Left lung (tissue), 10 donors: Measurements from ENCODE around the gene TACR1. TPM values are rescaled to one million over a fixed set of nuclear protein-coding genes. Genes with fewer than 3 reads are reported as not detected.

Experiments
- ATAC-seq: fragments of 200-7000 bp; cut with Tn5 transposase; one replicate; pipeline ENCODE4 v1.9.1; 2020; ENCODE audit warnings: moderate library complexity
- DNase-seq, 4 donors: peaks; one replicate each; pipeline ENCODE4 v3.0.0-alpha.2; 2013 to 2020
- H3K27ac ChIP-seq, 2 donors: fragments of 200-600 bp; sonication (generic) in 1 of 2; one replicate each; pipeline versions ENCODE4 v1.5.0 to v1.8.0; 2020 to 2021
- H3K27me3 ChIP-seq, 2 donors: fragments of 200-600 bp; sonication (generic) in 1 of 2; one replicate each; pipeline versions ENCODE4 v1.5.0 to v1.8.0; 2020 to 2021
- H3K36me3 ChIP-seq, 2 donors: fragments of 200-600 bp; sonication (generic) in 1 of 2; one replicate each; pipeline versions ENCODE4 v1.5.0 to v1.8.0; 2020 to 2021
- H3K4me1 ChIP-seq, 2 donors: fragments of 200-600 bp; one replicate each; pipeline ENCODE4 v1.8.0; 2021
- H3K4me3 ChIP-seq, 2 donors: fragments of 200-600 bp; sonication (generic) in 1 of 2; one replicate each; pipeline versions ENCODE4 v1.5.0 to v1.8.0; 2020 to 2021; ENCODE audit warnings: mild to moderate bottlenecking in 1 of 2
- H3K9me3 ChIP-seq, 2 donors: fragments of 200-600 bp; sonication (generic) in 1 of 2; one replicate each; pipeline versions ENCODE4 v1.5.0 to v1.8.0; 2020 to 2021
- intact Hi-C, 2 donors: fragments of 100-400 bp; cut with DNase I; formaldehyde crosslinking; loops; one replicate each; pipeline versions ENCODE4 v1.11.2 to v1.14.2; 2022
- polyA plus RNA-seq, 6 donors: library from polyadenylated mRNA; unstranded; fragments of 120-200 nt; gene quantifications; one replicate each; pipeline ENCODE4 v1.2.1, GENCODE V29; 2013; ENCODE audit not compliant: insufficient read length in 6 of 6
- total RNA-seq, 2 donors: library from RNA; stranded (reverse); fragmentation: NEBNext Ultra II Directional; extraction: Animal tissue kit (Norgen Biotek cat#: 25700); gene quantifications; one replicate each; pipeline ENCODE4 v1.2.1, GENCODE V29; 2021
- TF ChIP-seq, protein P1 (sequence below), 2 donors: fragments of 200-600 bp; sonication (generic) in 1 of 2; IDR thresholded peaks; one replicate each; pipeline versions ENCODE4 v1.5.0 to v1.8.0; 2021; ENCODE audit warnings: antibody characterized with exemption in 2 of 2
- donor health status: DM: no; HTN: yes; CAD: no.
- donor health status: DM: no; HTN: no; CAD: no.

TACR1 gene
- total and polyA plus RNA-seq, 8 donors, result 0.09 to 3.2 (median 2.2) TPM

DNA sequence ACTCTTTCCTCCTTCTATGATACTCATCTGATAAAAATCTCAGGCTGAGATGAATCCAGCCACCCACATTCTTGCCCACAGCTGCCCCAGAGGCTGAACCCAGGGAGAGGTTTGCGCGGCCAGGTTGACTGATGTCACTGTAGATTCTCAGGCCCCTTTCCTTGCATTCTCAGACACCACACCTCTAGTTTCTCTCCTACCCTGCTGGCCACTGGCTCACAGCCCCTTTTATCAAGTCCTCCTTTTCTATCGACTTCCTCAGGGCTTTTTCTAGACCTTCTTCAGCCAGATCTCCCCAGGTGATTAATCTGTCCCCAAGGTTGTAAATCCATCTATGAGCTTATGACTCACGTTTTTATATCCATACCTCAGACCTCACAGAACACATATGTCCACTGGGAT is 99.8 kb downstream of the TACR1 start:
- Histone ChIP-seq H3K27ac (no peak overlapping the region), H3K36me3 (no peaks in the 10 kb centered on the region), H3K27me3 (no peaks in the 10 kb centered on the region), H3K4me1 (no peaks in the 10 kb centered on the region), H3K9me3 (no peaks in the 10 kb centered on the region), H3K4me3 (no peak overlapping the region)
- intact Hi-C loops, result no loop called here
- ATAC-seq (no peak), DNase-seq (no peak)
- TF ChIP-seq, protein P1, sequence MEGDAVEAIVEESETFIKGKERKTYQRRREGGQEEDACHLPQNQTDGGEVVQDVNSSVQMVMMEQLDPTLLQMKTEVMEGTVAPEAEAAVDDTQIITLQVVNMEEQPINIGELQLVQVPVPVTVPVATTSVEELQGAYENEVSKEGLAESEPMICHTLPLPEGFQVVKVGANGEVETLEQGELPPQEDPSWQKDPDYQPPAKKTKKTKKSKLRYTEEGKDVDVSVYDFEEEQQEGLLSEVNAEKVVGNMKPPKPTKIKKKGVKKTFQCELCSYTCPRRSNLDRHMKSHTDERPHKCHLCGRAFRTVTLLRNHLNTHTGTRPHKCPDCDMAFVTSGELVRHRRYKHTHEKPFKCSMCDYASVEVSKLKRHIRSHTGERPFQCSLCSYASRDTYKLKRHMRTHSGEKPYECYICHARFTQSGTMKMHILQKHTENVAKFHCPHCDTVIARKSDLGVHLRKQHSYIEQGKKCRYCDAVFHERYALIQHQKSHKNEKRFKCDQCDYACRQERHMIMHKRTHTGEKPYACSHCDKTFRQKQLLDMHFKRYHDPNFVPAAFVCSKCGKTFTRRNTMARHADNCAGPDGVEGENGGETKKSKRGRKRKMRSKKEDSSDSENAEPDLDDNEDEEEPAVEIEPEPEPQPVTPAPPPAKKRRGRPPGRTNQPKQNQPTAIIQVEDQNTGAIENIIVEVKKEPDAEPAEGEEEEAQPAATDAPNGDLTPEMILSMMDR (IDR thresholded peaks at IDR 0.05), result no peak

GRCh38 chr2:75098856-75099255 is 100.5 kb downstream of the TACR1 start:
- no peaks in the 10 kb centered on the region for H3K9me3 ChIP-seq
- TF ChIP-seq, protein P1 (IDR thresholded peaks at IDR 0.05), result no peak
- no peaks in the 10 kb centered on the region for H3K27me3 ChIP-seq
- ATAC-seq (peak; percentile 41), DNase-seq (peak in 2 of 4 donors; percentile 12 to 37)
- no peaks in the 10 kb centered on the region for H3K4me1 ChIP-seq
- H3K4me3 ChIP-seq, result no peak overlapping the region
- no peaks in the 10 kb centered on the region for H3K36me3 ChIP-seq
- H3K27ac ChIP-seq, result no peak overlapping the region
- intact Hi-C loops, result no loop called here

DNA sequence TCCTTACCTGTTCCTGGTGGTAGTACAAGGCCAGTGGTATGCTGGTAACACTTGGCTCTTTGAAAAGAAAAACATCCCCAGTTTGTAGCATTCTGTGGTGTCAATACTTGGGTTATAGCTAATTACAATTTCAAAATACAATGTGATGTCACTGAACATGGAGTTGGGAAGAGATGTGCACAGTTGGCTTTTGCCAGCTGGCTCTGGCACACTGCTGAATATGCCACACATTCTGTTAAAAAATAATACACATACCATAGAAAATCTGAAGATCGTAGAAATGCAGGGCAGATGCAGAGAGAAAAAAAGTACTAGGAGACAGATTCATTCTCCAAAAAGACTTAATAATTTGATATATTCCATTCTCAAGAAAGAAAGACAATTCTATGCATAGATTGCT is 101.5 kb downstream of the TACR1 start:
- no peaks in the 10 kb centered on the region for H3K27me3 ChIP-seq
- H3K36me3 ChIP-seq, result no peaks in the 10 kb centered on the region
- ATAC-seq, result no peak
- intact Hi-C loops, result no loop called here
- no peak for DNase-seq
- H3K27ac ChIP-seq, result no peak overlapping the region
- no peaks in the 10 kb centered on the region for H3K9me3 ChIP-seq
- H3K4me3 ChIP-seq, result no peak overlapping the region
- no peaks in the 10 kb centered on the region for H3K4me1 ChIP-seq
- TF ChIP-seq, protein P1 (IDR thresholded peaks at IDR 0.05), result no peak

DNA sequence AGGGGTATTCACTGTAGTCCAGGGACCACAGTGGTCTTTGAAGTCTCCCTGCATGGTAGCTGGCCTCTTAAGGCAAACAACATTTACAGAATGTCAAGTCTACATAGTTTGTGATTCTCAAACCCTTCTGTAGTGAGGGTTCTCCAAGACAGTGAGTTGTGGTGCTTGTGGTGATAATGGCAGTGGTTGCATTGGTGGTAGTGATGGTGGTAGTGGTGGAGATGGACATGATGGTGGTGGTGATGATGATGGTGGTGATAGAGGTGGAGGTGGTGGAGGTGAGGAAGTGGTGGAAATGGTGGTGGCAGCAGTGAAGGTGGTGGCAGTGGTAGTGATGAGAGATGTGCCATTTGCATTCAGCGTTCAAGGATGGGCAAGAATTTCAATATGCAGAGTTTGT is 104.9 kb downstream of the TACR1 start:
- H3K27me3 ChIP-seq, result no peaks in the 10 kb centered on the region
- H3K4me3 ChIP-seq, result no peak overlapping the region
- no peaks in the 10 kb centered on the region for H3K36me3 ChIP-seq
- no peak for ATAC-seq
- DNase-seq, result no peak
- no peaks in the 10 kb centered on the region for H3K9me3 ChIP-seq
- intact Hi-C loops, result no loop called here
- H3K27ac ChIP-seq, result no peak overlapping the region
- TF ChIP-seq, protein P1 (IDR thresholded peaks at IDR 0.05), result no peak
- H3K4me1 ChIP-seq, result no peaks in the 10 kb centered on the region

DNA sequence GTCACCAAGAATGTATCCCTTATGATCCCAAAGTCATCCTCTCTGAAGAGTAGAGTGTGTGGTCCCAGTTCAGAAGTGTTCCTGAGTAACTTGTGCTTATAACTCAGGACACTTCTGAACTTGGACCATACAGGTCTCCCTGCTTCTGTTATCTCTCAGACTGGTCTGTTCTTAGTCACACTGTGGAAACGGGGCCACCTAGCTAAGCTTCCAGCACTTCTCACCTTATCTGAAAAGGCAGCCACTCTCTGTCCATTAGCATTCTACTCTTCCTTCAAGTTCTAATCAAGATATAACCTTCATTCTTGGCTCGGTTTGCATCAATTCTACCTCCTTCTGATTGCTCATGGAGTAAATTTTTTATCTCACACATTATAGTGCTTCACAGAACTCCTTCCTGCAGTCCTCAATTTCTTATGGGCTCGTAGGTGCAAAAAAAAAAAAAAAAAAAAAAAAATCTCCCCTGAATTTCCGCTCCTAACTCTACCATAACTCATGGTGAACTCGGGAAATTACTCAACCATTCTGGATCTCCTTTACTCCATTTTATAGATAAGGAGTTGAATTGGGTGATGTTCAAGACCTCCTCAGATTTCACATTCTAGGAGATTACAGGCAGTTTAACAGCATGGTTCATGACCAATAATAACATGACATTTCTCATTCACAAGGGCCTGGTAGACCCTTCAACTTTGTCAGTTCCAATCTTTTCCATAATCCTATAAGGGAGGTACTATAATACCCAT is 108.4 kb downstream of the TACR1 start:
- Histone ChIP-seq H3K36me3 (no peaks in the 10 kb centered on the region), H3K9me3 (no peaks in the 10 kb centered on the region), H3K4me3 (no peak overlapping the region), H3K27ac (no peak overlapping the region), H3K4me1 (no peaks in the 10 kb centered on the region), H3K27me3 (no peaks in the 10 kb centered on the region)
- TF ChIP-seq, protein P1 (IDR thresholded peaks at IDR 0.05), result no peak
- intact Hi-C loops, result no loop called here
- DNase-seq (no peak), ATAC-seq (no peak)
